HG02884 (cell line): ENCODE results near the gene TCHP.
"Not testable (repeated sequence)": the region's sequence is repeated elsewhere in the genome, so short reads cannot be mapped to it uniquely, and the experiment has no call there.

Experiments used
- ATAC-seq: cut with Tn5 transposase; IDR thresholded peaks from one replicate; pipeline ENCODE4 v1.9.1; 2021; ENCODE audit warnings: mild to moderate bottlenecking, moderate library complexity; ENCODE audit not compliant: unreplicated experiment

The TCHP gene

GRCh38 chr12:109899783-109900751 lies at the start of gene TCHP:
TSS of gene TCHP (plus strand) at chr12:109900274. CDS start at chr12:109903027, 2,753 bp downstream.
- peak; percentile 57 for ATAC-seq

GRCh38 chr12:109850518-109850917 lies 49.6 kb upstream of the TCHP start:
- ATAC-seq = not testable (repeated sequence)

GRCh38 chr12:109855377-109855776 lies 44.7 kb upstream of the TCHP start:
- no peak for ATAC-seq

- ATAC-seq = no peak
These were observed 42.4 kb upstream of the TCHP start for GRCh38 chr12:109857715-109858114.

GRCh38 chr12:109858764-109859163 lies 41.3 kb upstream of the TCHP start:
- no peak for ATAC-seq

- ATAC-seq = no peak
These were observed 39.1 kb upstream of the TCHP start for GRCh38 chr12:109860977-109861376.

- no peak for ATAC-seq
These were observed 38.3 kb upstream of the TCHP start for GRCh38 chr12:109861689-109862314.

GRCh38 chr12:109862491-109862890 lies 37.6 kb upstream of the TCHP start:
- ATAC-seq = not testable (repeated sequence)

- no peak for ATAC-seq
These were observed 36.0 kb upstream of the TCHP start for GRCh38 chr12:109863847-109864712.

- ATAC-seq = no peak
These were observed 35.2 kb upstream of the TCHP start for GRCh38 chr12:109864916-109865315.

- no peak for ATAC-seq
These were observed 31.7 kb upstream of the TCHP start for GRCh38 chr12:109868182-109869051.

GRCh38 chr12:109870648-109871047 lies 29.4 kb upstream of the TCHP start:
- ATAC-seq = no peak

- ATAC-seq = no peak
These were observed 28.3 kb upstream of the TCHP start for GRCh38 chr12:109871668-109872314.

GRCh38 chr12:109873653-109874052 lies 26.4 kb upstream of the TCHP start:
- no peak for ATAC-seq

GRCh38 chr12:109875572-109876131 lies 24.4 kb upstream of the TCHP start:
- ATAC-seq = no peak

- no peak for ATAC-seq
These were observed 23.7 kb upstream of the TCHP start for GRCh38 chr12:109876406-109876805.

- no peak for ATAC-seq
These were observed 22.4 kb upstream of the TCHP start for GRCh38 chr12:109877504-109878246.

GRCh38 chr12:109878247-109878625 lies 21.8 kb upstream of the TCHP start:
- ATAC-seq = no peak

GRCh38 chr12:109878749-109879148 lies 21.3 kb upstream of the TCHP start:
- ATAC-seq = no peak
